ENCODE results near the gene GTPBP4. TPM values are rescaled to one million over a fixed set of nuclear protein-coding genes. Genes with fewer than 3 reads are reported as not detected.

GTPBP4 gene
- total and polyA plus RNA-seq, 2 of the 13 experiments (the other 11 are each of a cell fraction or from before 2014, with no cell fraction given), result 24.1 to 85.5 TPM

DNA sequence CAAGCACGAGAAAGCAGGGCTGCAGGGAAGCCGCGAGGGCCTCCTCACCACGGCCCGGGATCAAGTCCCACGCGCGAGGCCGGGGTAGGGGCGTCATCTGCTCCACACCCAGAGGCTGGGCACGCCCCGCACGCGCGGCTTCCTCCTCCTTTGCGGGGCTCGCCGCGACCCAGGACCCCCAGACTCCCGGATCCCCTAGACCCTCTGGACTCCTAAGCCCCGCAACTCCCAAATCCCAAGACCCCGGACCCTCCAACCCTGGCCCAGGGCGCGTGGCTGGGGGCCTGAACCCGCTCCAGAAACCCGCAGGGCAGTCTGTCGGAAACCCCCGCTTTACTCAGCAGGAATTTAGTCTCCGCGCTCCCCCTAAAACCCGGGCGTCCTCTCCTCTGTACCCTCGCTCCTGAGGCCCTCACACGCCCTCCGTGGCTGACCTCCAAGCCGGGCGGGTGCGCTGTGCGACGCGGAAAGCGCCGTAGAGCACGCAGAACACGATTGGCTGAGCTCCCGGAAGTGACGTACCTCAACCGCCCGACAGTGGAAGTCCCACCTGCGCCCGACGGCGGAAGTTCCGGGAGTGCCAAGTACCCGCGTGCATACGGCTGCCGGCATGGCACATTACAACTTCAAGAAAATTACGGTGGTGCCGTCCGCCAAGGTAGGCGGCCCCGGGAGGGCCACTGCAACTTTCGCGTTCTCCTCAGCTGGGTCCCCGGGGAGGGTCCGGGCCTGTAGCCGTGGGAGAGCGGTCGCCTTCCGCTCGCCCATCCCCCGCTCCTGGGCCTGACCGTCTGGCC lies at the start of gene GTPBP4 (continued):
- TF ChIP-seq, protein P1, sequence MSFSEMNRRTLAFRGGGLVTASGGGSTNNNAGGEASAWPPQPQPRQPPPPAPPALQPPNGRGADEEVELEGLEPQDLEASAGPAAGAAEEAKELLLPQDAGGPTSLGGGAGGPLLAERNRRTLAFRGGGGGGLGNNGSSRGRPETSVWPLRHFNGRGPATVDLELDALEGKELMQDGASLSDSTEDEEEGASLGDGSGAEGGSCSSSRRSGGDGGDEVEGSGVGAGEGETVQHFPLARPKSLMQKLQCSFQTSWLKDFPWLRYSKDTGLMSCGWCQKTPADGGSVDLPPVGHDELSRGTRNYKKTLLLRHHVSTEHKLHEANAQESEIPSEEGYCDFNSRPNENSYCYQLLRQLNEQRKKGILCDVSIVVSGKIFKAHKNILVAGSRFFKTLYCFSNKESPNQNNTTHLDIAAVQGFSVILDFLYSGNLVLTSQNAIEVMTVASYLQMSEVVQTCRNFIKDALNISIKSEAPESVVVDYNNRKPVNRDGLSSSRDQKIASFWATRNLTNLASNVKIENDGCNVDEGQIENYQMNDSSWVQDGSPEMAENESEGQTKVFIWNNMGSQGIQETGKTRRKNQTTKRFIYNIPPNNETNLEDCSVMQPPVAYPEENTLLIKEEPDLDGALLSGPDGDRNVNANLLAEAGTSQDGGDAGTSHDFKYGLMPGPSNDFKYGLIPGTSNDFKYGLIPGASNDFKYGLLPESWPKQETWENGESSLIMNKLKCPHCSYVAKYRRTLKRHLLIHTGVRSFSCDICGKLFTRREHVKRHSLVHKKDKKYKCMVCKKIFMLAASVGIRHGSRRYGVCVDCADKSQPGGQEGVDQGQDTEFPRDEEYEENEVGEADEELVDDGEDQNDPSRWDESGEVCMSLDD (CRISPR knock-in tag; IDR thresholded peaks at IDR 0.05; ENCODE audit: borderline replicate concordance), result 0 out of 2 replicates have a peak, but pooled peaks have one; percentile 70
- TF ChIP-seq ZNF34 (CRISPR knock-in tag; IDR thresholded peaks at IDR 0.05; ENCODE audit: borderline replicate concordance) (no peak), RBAK (CRISPR knock-in tag; IDR thresholded peaks at IDR 0.05) (no peak), ZNF343 (CRISPR knock-in tag; IDR thresholded peaks at IDR 0.05) (no peak), ZNF224 (CRISPR knock-in tag; IDR thresholded peaks at IDR 0.05) (peak; percentile 91; the same call in 1 of the 2 replicates), SP4 (CRISPR knock-in tag; IDR thresholded peaks at IDR 0.05) (peak; percentile 69), MED1 (CRISPR knock-in tag; IDR thresholded peaks at IDR 0.05) (peak; percentile 42; the same call in 1 of the 2 replicates), CBX2 (IDR thresholded peaks at IDR 0.05; ENCODE audit: low read depth, low read length) (no peak), CBX2 (CRISPR knock-in tag; IDR thresholded peaks at IDR 0.05; ENCODE audit: low read depth) (no peak), MEF2D (CRISPR knock-in tag; IDR thresholded peaks at IDR 0.05) (peak; percentile 74), ZSCAN25 (CRISPR knock-in tag; IDR thresholded peaks at IDR 0.05) (peak; percentile 30; the same call in 1 of the 2 replicates), ZNF546 (CRISPR knock-in tag; conservative IDR thresholded peaks at IDR 0.05) (peak; percentile 34; the same call in 1 of the 2 replicates), ZFP36 (IDR thresholded peaks at IDR 0.05; ENCODE audit: borderline replicate concordance, low read depth, low read length, partially characterized antibody) (no peak), ZNF367 (CRISPR knock-in tag; IDR thresholded peaks at IDR 0.05; ENCODE audit: borderline replicate concordance) (0 out of 2 replicates have a peak, but pooled peaks have one; percentile 64), ATF3 (CRISPR knock-in tag; IDR thresholded peaks at IDR 0.05) (0 out of 2 replicates have a peak, but pooled peaks have one; percentile 17), TBL1XR1 (IDR thresholded peaks at IDR 0.05; ENCODE audit: borderline replicate concordance, low read length, partially characterized antibody) (no peak), ONECUT2 (CRISPR knock-in tag; IDR thresholded peaks at IDR 0.05) (no peak), ARID2 (CRISPR knock-in tag; IDR thresholded peaks at IDR 0.05; ENCODE audit: borderline replicate concordance) (no peak), ZNF18 (CRISPR knock-in tag; IDR thresholded peaks at IDR 0.05; ENCODE audit: insufficient replicate concordance) (peak; percentile 28), GTF2F1 (IDR thresholded peaks at IDR 0.05; ENCODE audit: low read length) (no peak), SALL1 (CRISPR knock-in tag; IDR thresholded peaks at IDR 0.05) (peak; percentile 63)
- TF ChIP-seq, protein P2, sequence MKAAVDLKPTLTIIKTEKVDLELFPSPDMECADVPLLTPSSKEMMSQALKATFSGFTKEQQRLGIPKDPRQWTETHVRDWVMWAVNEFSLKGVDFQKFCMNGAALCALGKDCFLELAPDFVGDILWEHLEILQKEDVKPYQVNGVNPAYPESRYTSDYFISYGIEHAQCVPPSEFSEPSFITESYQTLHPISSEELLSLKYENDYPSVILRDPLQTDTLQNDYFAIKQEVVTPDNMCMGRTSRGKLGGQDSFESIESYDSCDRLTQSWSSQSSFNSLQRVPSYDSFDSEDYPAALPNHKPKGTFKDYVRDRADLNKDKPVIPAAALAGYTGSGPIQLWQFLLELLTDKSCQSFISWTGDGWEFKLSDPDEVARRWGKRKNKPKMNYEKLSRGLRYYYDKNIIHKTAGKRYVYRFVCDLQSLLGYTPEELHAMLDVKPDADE (CRISPR knock-in tag; IDR thresholded peaks at IDR 0.05), result no peak
- TF ChIP-seq, protein P3, sequence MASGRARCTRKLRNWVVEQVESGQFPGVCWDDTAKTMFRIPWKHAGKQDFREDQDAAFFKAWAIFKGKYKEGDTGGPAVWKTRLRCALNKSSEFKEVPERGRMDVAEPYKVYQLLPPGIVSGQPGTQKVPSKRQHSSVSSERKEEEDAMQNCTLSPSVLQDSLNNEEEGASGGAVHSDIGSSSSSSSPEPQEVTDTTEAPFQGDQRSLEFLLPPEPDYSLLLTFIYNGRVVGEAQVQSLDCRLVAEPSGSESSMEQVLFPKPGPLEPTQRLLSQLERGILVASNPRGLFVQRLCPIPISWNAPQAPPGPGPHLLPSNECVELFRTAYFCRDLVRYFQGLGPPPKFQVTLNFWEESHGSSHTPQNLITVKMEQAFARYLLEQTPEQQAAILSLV (CRISPR knock-in tag; IDR thresholded peaks at IDR 0.05; ENCODE audit: borderline replicate concordance), result peak; percentile 54; the same call in 1 of the 2 replicates

Data from HepG2 (cell line).